WTC11 (cell line): ENCODE data around the gene BLOC1S3. TPM values are rescaled to one million over a fixed set of nuclear protein-coding genes. Genes with fewer than 3 reads are reported as not detected.

Source experiments
- ATAC-seq: fragments of 200-7000 bp; cut with Tn5 transposase; 2 replicates; pipeline ENCODE4 v1.10.0; 2021; ENCODE audit warnings: mild to moderate bottlenecking, moderate library complexity
- CTCF ChIA-PET: fragments of 300-600 bp; sonication (Branson Sonifier 250); formaldehyde crosslinking; loops from one replicate; lab custom pipeline; 2021; ENCODE audit warnings: antibody characterized with exemption; lab: Charles Lee
- POLR2A ChIA-PET: fragments of 350-600 bp; sonication (Branson Sonifier 250); formaldehyde crosslinking; loops from one replicate; lab custom pipeline; 2021; ENCODE audit warnings: antibody characterized with exemption; lab: Charles Lee
- DNase-seq: peaks from one replicate; pipeline ENCODE4 v3.0.0; 2021; ENCODE audit warnings: low spot score
- H3K27ac Mint-ChIP-seq: 2 replicates; pipeline ENCODE4 v1.8.0; 2021; ENCODE audit warnings: mixed read lengths
- H3K27me3 Mint-ChIP-seq: 2 replicates; pipeline ENCODE4 v1.8.0; 2021; ENCODE audit warnings: low read depth, mild to moderate bottlenecking, moderate library complexity, mixed read lengths
- H3K36me3 Mint-ChIP-seq: 2 replicates; pipeline ENCODE4 v1.8.0; 2021; ENCODE audit warnings: mixed read lengths
- H3K4me1 Mint-ChIP-seq: 2 replicates; pipeline ENCODE4 v1.8.0; 2022; ENCODE audit warnings: mixed read lengths
- H3K4me3 Mint-ChIP-seq: 2 replicates; pipeline ENCODE4 v1.8.0; 2021; ENCODE audit warnings: mild to moderate bottlenecking, moderate library complexity, mixed read lengths
- H3K9me3 Mint-ChIP-seq: 2 replicates; pipeline ENCODE4 v1.8.0; 2021; ENCODE audit warnings: mixed read lengths
- ARID4B ChIP-seq: sonication (generic); formaldehyde crosslinking; IDR thresholded peaks from 2 replicates; pipeline ENCODE4 v1.8.0; 2023; ENCODE audit warnings: missing genetic modification reagents, mild to moderate bottlenecking, borderline replicate concordance
- ATF6 ChIP-seq: sonication (generic); formaldehyde crosslinking; IDR thresholded peaks from 2 replicates; pipeline ENCODE4 v1.8.1; 2023; ENCODE audit warnings: mild to moderate bottlenecking, missing genetic modification reagents
- CREM ChIP-seq: sonication (generic); formaldehyde crosslinking; IDR thresholded peaks from 2 replicates; pipeline ENCODE4 v1.8.1; 2022; ENCODE audit warnings: mild to moderate bottlenecking, missing genetic modification reagents, moderate library complexity
- ELF4 ChIP-seq: sonication (generic); formaldehyde crosslinking; IDR thresholded peaks from 2 replicates; pipeline ENCODE4 v1.8.1; 2022; ENCODE audit warnings: low read depth, mild to moderate bottlenecking, moderate library complexity, missing genetic modification reagents
- EMX1 ChIP-seq: fragments of 250-450 bp; sonication (Bioruptor Pico); IDR thresholded peaks from 2 replicates; pipeline ENCODE4 v1.8.0; 2021; ENCODE audit warnings: mild to moderate bottlenecking
- ESRRA ChIP-seq: sonication (generic); formaldehyde crosslinking; IDR thresholded peaks from 2 replicates; pipeline ENCODE4 v1.8.1; 2022; ENCODE audit warnings: mild to moderate bottlenecking, missing genetic modification reagents, borderline replicate concordance
- IRF2 ChIP-seq: sonication (generic); formaldehyde crosslinking; IDR thresholded peaks from 2 replicates; pipeline ENCODE4 v1.8.0; 2022; ENCODE audit warnings: low read depth, missing genetic modification reagents, borderline replicate concordance
- JAZF1 ChIP-seq: fragments of 250-450 bp; sonication (Bioruptor Pico); IDR thresholded peaks from 2 replicates; pipeline ENCODE4 v1.9.0; 2021; ENCODE audit warnings: moderate library complexity, mild to moderate bottlenecking, inconsistent platforms
- JUN ChIP-seq: sonication (generic); formaldehyde crosslinking; IDR thresholded peaks from 2 replicates; pipeline ENCODE4 v1.8.0; 2023; ENCODE audit warnings: mild to moderate bottlenecking, missing genetic modification reagents
- KAT7 ChIP-seq: sonication (generic); formaldehyde crosslinking; IDR thresholded peaks from 2 replicates; pipeline ENCODE4 v1.8.1; 2023; ENCODE audit warnings: missing genetic modification reagents, mild to moderate bottlenecking, borderline replicate concordance
- MLX ChIP-seq: sonication (generic); formaldehyde crosslinking; IDR thresholded peaks from 2 replicates; pipeline ENCODE4 v1.8.1; 2023; ENCODE audit warnings: mild to moderate bottlenecking, missing genetic modification reagents, moderate library complexity
- MXD4 ChIP-seq: fragments of 250-450 bp; sonication (Bioruptor Pico); IDR thresholded peaks from 2 replicates; pipeline ENCODE4 v1.8.0; 2021; ENCODE audit warnings: mild to moderate bottlenecking, moderate library complexity, borderline replicate concordance
- PRDM15 ChIP-seq: sonication (generic); formaldehyde crosslinking; IDR thresholded peaks from 2 replicates; pipeline ENCODE4 v1.8.0; 2022; ENCODE audit warnings: missing genetic modification reagents
- PRRX2 ChIP-seq: fragments of 250-450 bp; sonication (Bioruptor Pico); IDR thresholded peaks from 2 replicates; pipeline ENCODE4 v1.8.0; 2021; ENCODE audit warnings: mild to moderate bottlenecking
- RELA ChIP-seq: sonication (generic); formaldehyde crosslinking; IDR thresholded peaks from 2 replicates; pipeline ENCODE4 v1.8.1; 2022; ENCODE audit warnings: missing genetic modification reagents, mild to moderate bottlenecking, borderline replicate concordance
- SMAD4 ChIP-seq: sonication (generic); formaldehyde crosslinking; IDR thresholded peaks from 2 replicates; pipeline ENCODE4 v1.8.0; 2022; ENCODE audit warnings: mild to moderate bottlenecking, missing genetic modification reagents
- ZMAT4 ChIP-seq: fragments of 250-450 bp; sonication (Bioruptor Pico); IDR thresholded peaks from 2 replicates; pipeline ENCODE4 v1.9.0; 2021; ENCODE audit warnings: mild to moderate bottlenecking
- ZNF121 ChIP-seq: sonication (generic); formaldehyde crosslinking; IDR thresholded peaks from 2 replicates; pipeline ENCODE4 v1.8.0; 2023; ENCODE audit warnings: missing genetic modification reagents
- total RNA-seq: library from RNA; stranded (reverse); gene quantifications from 3 replicates; pipeline ENCODE4 v1.2.3, GENCODE V29; 2021

BLOC1S3 gene
- total RNA-seq, 1 experiment from 2014 or later, result 10.0 TPM

- TF ChIP-seq KAT7 (no peak), ATF6 (no peak), ARID4B (CRISPR knock-in tag) (peak; percentile 5; the same call in 1 of the 2 replicates), SMAD4 (no peak), PRRX2 (CRISPR knock-in tag) (no peak), CREM (no peak), IRF2 (CRISPR knock-in tag) (no peak), RELA (CRISPR knock-in tag) (no peak), ZNF121 (CRISPR knock-in tag) (no peak), MLX (CRISPR knock-in tag) (no peak), EMX1 (CRISPR knock-in tag) (no peak)
These were observed 698 bp downstream of the BLOC1S3 start (continued) for GRCh38 chr19:45179072-45179891.

- POLR2A ChIA-PET, result interaction anchor here (2.5 kb wide), 1 partner anchor 88 kb away, joined by 14 read pairs; the partner anchor contains the start of gene PPP1R37
- no peak overlapping the region for H3K27ac Mint-ChIP-seq
These were observed 1.3 kb downstream of the BLOC1S3 start for GRCh38 chr19:45179892-45180370.

More at GRCh38 chr19:45179892-45180370, 1.3 kb downstream of the BLOC1S3 start:
- Mint-ChIP-seq H3K27me3 (peaks cover 8% of the 10 kb centered on the region; the same call in 1 of the 2 replicates), H3K9me3 (no peaks in the 10 kb centered on the region), H3K36me3 (no peaks in the 10 kb centered on the region), H3K4me1 (peaks cover 8% of the 10 kb centered on the region; the same call in 1 of the 2 replicates), H3K4me3 (peak overlapping the region; percentile 63)
- DNase-seq (no peak), ATAC-seq (no peak)
- CTCF ChIA-PET, result interaction anchor here (0.6 to 2.4 kb wide), 11 partner anchors 8 to 224 kb away, joined by 3 to 73 read pairs (median 4); no protein-coding TSS in a partner anchor
- no peak for TF ChIP-seq JUN (CRISPR knock-in tag)
- TF ChIP-seq JAZF1, result no peak
- TF ChIP-seq MXD4 (CRISPR knock-in tag), result no peak
- TF ChIP-seq PRDM15, result no peak
- TF ChIP-seq ESRRA (CRISPR knock-in tag), result no peak
- no peak for TF ChIP-seq ZMAT4
- no peak for TF ChIP-seq ELF4 (CRISPR knock-in tag)
